Muscle layer of duodenum (tissue), 2 donors: ENCODE data around the gene ADH5.
"Not testable (repeated sequence)": the region's sequence is repeated elsewhere in the genome, so short reads cannot be mapped to it uniquely, and the experiment has no call there.

Source experiments
- H3K27ac ChIP-seq: one replicate; pipeline ENCODE4 v1.7.0; 2013; ENCODE audit warnings: mild to moderate bottlenecking, low read length
- H3K27me3 ChIP-seq: one replicate; pipeline ENCODE4 v1.7.0; 2013; ENCODE audit warnings: low read depth, mild to moderate bottlenecking, control low read depth, low read length
- H3K36me3 ChIP-seq, 2 donors: one replicate each; pipeline ENCODE4 v1.7.0; 2013; ENCODE audit warnings: low read length in 2 of 2, control low read depth in 1 of 2, mild to moderate bottlenecking in 1 of 2; ENCODE audit not compliant: insufficient read depth in 2 of 2, control insufficient read depth in 1 of 2
- H3K4me1 ChIP-seq, 2 donors: one replicate each; pipeline ENCODE4 v1.7.0; 2013; ENCODE audit warnings: low read length in 2 of 2, mild to moderate bottlenecking in 2 of 2, control low read depth in 1 of 2, moderate library complexity in 1 of 2; ENCODE audit not compliant: insufficient read depth in 2 of 2, control insufficient read depth in 1 of 2
- H3K4me3 ChIP-seq, 2 donors: one replicate each; pipeline ENCODE4 v1.7.0; 2013; ENCODE audit warnings: low read length in 2 of 2, low read depth in 1 of 2, mild to moderate bottlenecking in 1 of 2
- H3K9me3 ChIP-seq, 2 donors: one replicate each; pipeline ENCODE4 v1.7.0; 2013; ENCODE audit warnings: low read length in 2 of 2, control low read depth in 1 of 2, mild to moderate bottlenecking in 1 of 2; ENCODE audit not compliant: control insufficient read depth in 1 of 2
- donor health status: healthy.

Gene ADH5

DNA sequence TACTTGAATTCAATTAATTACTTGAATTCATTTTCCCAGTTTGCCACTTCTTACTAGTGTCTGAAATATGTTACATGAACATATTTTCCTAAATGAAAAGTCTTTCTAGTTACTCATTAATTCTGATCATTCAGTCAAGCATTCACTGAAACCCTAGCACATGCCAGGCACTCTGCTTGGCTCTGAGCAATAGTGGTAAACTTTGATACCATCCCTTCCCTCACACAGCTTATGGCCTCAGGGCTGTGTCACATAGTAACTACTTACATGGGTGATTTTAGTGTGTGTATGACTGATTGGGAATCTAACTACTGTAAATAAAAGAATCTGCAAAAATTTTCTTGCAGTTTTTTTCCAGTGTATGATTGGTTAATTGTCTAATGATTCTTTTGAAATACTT, 60.4 kb downstream of the ADH5 start:
- Histone ChIP-seq H3K27me3 (no peaks in the 10 kb centered on the region), H3K4me1 (no peaks in the 10 kb centered on the region), H3K27ac (no peak overlapping the region), H3K4me3 (no peak overlapping the region), H3K36me3 (peaks cover 0 to 6% of the 10 kb centered on the region in 2 donors), H3K9me3 (no peaks in the 10 kb centered on the region)

DNA sequence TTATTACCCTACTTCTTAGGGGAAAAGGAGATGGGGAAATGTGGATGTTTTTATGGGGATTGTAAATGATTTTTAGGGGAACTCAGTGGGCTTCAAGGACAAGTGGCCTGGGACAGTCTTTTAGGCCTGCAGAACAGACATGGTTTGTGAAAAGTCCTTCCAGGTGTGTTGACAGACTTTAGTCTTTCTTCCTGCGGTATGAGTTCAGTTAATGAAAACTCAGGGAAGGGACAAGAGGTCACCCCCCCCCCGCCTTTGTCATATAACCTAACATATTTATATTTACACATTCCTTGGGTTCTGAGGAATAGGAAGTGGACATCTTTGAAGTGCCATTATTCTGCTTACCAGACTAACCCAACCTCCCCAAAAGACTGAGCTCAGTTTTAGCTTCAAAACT, 61.3 kb downstream of the ADH5 start:
- Histone ChIP-seq H3K27me3 (no peaks in the 10 kb centered on the region), H3K36me3 (peaks cover 0 to 6% of the 10 kb centered on the region in 2 donors), H3K4me1 (no peaks in the 10 kb centered on the region), H3K4me3 (no peak overlapping the region), H3K9me3 (no peaks in the 10 kb centered on the region), H3K27ac (no peak overlapping the region)

DNA sequence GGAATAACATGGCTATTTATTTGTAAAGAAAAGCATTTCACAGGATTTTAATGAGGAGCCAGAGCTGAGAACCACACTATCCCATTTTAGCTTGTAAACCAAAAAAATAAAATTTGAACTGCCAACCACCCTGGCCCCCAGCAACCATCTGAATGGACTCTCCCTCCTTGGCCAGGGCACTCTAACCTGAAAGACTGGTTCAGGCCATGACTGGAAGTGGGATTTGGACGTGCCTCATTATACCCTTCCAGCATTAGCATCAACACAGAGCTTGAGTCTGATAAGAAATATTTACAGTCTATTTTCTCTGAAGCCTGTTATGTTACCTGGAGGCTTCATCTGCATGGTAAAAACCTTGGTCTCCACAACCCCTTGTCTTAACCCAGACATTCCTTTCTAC, 63.1 kb downstream of the ADH5 start:
- Histone ChIP-seq H3K4me3 (no peak overlapping the region), H3K36me3 (peaks cover 0 to 6% of the 10 kb centered on the region in 2 donors), H3K4me1 (no peaks in the 10 kb centered on the region), H3K9me3 (peaks cover 5 to 8% of the 10 kb centered on the region in 2 donors), H3K27me3 (no peaks in the 10 kb centered on the region), H3K27ac (no peak overlapping the region)

- Histone ChIP-seq H3K36me3 (peaks cover 0 to 4% of the 10 kb centered on the region in 2 donors), H3K4me1 (no peaks in the 10 kb centered on the region), H3K9me3 (peaks cover 5 to 8% of the 10 kb centered on the region in 2 donors), H3K27me3 (no peaks in the 10 kb centered on the region), H3K4me3 (no peak overlapping the region), H3K27ac (no peak overlapping the region)
Measured at GRCh38 chr4:99024481-99025275, 63.9 kb downstream of the ADH5 start.

GRCh38 chr4:99023800-99024251, 64.8 kb downstream of the ADH5 start:
- H3K4me3 ChIP-seq, H3K36me3 ChIP-seq, H3K27ac ChIP-seq, H3K27me3 ChIP-seq, H3K4me1 ChIP-seq, H3K9me3 ChIP-seq: not testable (repeated sequence)

DNA sequence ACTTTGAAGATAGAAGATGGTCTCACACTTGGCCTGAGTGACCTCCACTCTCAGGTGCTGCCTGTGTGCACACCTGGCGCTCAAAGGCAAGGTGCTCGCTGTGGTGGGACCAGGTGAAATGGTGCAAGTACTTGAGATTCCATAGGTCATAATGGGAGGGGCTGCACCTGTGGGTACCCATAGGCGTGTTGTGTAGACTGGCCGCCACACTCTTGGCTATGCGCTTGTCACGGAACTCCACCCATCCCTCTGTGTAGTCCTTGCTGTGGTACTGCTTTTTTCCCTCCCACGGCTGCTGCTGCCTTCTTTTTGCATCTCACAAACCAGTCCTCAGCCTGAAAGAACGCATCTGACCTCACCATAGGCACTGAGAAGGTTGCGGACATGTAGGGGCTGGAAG, 66.0 kb downstream of the ADH5 start:
- Histone ChIP-seq H3K4me1 (no peaks in the 10 kb centered on the region), H3K36me3 (no peaks in the 10 kb centered on the region), H3K27me3 (no peaks in the 10 kb centered on the region), H3K27ac (no peak overlapping the region), H3K9me3 (peaks cover 5 to 8% of the 10 kb centered on the region in 2 donors), H3K4me3 (no peak overlapping the region)

- H3K4me1 ChIP-seq = no peaks in the 10 kb centered on the region
- no peak overlapping the region for H3K27ac ChIP-seq
Measured at GRCh38 chr4:99021386-99021785, 67.2 kb downstream of the ADH5 start.

More at GRCh38 chr4:99021386-99021785, 67.2 kb downstream of the ADH5 start:
- no peaks in the 10 kb centered on the region for H3K36me3 ChIP-seq
- no peak overlapping the region for H3K4me3 ChIP-seq
- H3K27me3 ChIP-seq = no peaks in the 10 kb centered on the region
- H3K9me3 ChIP-seq = peaks cover 5 to 8% of the 10 kb centered on the region in 2 donors
